ENCODE results near the gene HOXD4. TPM values are rescaled to one million over a fixed set of nuclear protein-coding genes. Genes with fewer than 3 reads are reported as not detected.

The HOXD4 gene
- total RNA-seq, 4 donors from 2014 or later: 1.0 to 14.2 (median 1.9) TPM

DNA sequence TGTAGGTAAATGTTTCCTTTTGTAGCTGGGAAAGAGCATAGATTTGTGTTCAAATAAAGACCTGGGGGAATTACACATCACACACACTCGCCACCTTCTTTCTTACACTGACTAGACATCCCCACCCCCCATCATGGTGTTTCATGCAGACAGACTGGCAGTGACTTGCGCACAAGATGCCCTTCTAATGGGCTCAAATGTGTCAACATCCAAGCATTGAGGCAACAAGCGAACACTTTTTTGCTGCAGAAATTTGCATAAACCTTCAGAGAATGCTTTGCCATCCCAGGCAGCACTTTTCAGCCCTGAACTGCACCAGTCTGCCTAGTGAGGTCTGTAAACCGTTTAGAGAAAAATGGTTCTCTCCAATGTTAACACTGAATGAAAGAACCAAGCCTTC lies 17.3 kb upstream of the HOXD4 start:
- TF ChIP-seq, protein P1, sequence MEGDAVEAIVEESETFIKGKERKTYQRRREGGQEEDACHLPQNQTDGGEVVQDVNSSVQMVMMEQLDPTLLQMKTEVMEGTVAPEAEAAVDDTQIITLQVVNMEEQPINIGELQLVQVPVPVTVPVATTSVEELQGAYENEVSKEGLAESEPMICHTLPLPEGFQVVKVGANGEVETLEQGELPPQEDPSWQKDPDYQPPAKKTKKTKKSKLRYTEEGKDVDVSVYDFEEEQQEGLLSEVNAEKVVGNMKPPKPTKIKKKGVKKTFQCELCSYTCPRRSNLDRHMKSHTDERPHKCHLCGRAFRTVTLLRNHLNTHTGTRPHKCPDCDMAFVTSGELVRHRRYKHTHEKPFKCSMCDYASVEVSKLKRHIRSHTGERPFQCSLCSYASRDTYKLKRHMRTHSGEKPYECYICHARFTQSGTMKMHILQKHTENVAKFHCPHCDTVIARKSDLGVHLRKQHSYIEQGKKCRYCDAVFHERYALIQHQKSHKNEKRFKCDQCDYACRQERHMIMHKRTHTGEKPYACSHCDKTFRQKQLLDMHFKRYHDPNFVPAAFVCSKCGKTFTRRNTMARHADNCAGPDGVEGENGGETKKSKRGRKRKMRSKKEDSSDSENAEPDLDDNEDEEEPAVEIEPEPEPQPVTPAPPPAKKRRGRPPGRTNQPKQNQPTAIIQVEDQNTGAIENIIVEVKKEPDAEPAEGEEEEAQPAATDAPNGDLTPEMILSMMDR (IDR thresholded peaks at IDR 0.05): no peak
- DNase-seq (ENCODE audit: low spot score): no peak
- no peak for ATAC-seq (ENCODE audit: low FRiP score)

DNA sequence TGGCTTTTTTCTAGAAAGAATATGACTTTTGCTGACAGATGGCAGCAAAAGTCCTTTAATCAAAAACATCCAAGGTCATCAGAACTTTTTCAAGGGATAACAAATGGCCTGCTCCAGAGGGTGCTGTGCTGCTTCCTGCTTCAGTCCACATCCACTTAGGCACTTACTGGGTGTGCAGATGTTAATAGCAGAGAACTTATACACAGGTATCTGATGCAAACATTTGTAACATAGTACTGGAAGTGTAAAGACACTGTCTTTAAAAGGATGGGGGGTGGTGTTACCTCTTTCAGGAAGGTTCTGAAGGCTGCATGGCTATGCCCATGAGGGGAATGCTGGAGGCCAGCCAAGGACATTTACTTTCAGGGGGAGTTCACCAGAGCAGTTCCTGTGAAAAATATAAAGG lies 16.3 kb upstream of the HOXD4 start:
- TF ChIP-seq, protein P1 (IDR thresholded peaks at IDR 0.05): no peak

DNA sequence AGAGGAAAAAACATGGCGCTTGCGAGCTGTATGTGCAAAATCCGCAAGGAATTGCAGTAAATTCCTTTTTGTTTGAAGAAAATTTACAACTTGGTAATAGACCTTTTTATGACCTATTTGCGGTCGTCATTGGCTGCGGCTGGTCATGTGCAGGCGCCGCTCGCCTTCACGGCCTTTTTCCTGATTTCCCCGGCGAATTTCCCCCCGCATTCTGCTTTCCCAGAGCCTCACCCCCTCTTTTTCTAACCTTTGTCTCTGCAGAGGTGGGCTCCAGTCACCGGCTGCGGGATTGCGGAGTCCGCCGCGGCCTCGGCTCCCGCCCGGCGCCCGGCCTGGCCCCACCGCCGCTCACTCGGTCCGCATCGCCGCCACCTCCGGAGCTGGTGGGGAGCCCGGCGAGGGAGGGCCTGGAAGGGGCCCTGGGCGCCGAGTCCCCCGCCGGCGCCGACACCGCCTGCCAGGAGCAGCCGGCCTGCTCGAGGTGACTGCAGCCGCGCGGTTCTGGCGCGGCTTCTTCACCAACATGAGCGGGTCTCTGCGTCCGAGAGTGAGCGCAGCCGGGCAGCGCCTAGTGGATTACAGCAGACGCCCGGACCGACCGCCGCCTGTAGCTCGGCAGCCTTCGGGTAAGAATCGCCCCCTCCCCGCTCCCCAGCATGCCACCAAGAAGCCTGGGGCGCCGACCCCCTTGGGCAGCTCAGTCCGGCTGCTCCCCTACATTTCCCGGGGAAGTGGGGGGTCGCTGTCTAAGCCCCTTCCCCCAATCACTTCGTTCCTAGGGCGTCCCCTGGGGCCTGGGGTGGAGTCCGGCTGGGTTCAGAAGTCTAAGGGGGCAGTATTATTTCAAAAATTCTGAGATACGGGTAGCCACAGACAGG lies 14.7 kb upstream of the HOXD4 start:
- DNase-seq (ENCODE audit: low spot score): no peak
- TF ChIP-seq, protein P1 (IDR thresholded peaks at IDR 0.05): no peak
- peak; percentile 49 for ATAC-seq (ENCODE audit: low FRiP score)

More for the DNA sequence above, 16.3 kb upstream of the HOXD4 start:
- no peak for DNase-seq (ENCODE audit: low spot score)
- ATAC-seq (ENCODE audit: low FRiP score): no peak

DNA sequence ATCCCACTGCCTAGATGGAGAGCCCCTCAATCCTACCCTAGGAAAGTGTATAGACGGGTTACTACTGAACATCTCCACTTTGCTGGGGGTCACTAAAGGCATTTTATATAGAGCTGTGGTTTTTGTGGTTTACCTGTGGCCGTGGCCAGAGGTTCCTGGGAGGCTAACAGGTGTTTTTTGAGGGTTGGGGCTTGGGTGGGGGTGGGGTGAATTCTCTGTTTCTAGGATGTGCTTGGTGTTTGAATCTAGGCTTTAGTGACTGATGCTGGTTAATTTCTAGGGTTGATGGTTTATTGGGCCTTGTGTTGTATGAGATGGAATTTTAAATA lies 14.1 kb upstream of the HOXD4 start:
- no peak for ATAC-seq (ENCODE audit: low FRiP score)
- TF ChIP-seq, protein P1 (IDR thresholded peaks at IDR 0.05): no peak
- DNase-seq (ENCODE audit: low spot score): no peak

DNA sequence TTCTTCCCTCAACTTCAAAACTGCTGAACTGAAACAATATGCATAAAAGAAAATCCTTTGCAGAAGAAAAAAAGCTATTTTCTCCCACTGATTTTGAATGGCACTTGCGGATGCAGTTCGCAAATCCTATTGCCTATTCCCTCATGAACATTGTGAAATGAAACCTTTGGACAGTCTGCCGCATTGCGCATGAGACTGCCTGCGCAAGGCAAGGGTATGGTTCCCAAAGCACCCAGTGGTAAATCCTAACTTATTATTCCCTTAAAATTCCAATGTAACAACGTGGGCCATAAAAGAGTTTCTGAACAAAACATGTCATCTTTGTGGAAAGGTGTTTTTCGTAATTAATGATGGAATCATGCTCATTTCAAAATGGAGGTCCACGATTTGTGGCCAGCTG lies 13.4 kb upstream of the HOXD4 start:
- ATAC-seq (ENCODE audit: low FRiP score): no peak
- no peak for DNase-seq (ENCODE audit: low spot score)
- TF ChIP-seq, protein P1 (IDR thresholded peaks at IDR 0.05): no peak

DNA sequence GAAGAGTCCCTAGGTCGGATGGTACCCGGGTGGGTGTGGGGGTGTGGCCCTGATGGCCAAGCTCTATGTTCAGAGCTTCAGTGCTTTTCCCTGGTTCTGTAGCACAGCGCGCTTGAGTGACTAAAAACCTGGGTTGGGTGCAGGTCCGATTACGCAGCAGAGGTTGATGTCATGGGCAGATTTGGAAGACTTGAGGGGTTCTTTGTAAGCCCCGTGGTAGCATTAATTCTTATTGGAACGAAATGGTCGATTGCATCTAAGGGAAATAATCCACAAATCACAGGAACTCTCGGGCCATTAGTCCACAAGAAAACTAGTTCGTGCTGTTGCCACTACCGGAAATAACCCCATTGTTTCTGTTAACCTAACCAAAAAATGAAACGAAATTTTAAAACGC lies 12.8 kb upstream of the HOXD4 start:
- DNase-seq (ENCODE audit: low spot score) (no peak), ATAC-seq (ENCODE audit: low FRiP score) (no peak)
- TF ChIP-seq, protein P1 (IDR thresholded peaks at IDR 0.05): no peak

Data from omental fat pad (tissue), 4 donors.